ENCODE data around the gene R3HDM1. TPM values are rescaled to one million over a fixed set of nuclear protein-coding genes. Genes with fewer than 3 reads are reported as not detected.

Gene R3HDM1
- total RNA-seq, 1 experiment from 2014 or later, result 52.5 TPM

Other genes with a start within 250 kb of the R3HDM1 start
- gene ZRANB3, start 266 bp upstream of the R3HDM1 start, total RNA-seq (2014; rRNA removed; shearing (Covaris generic)), result 15.6 and 15.9 TPM in 2 replicates
- gene UBXN4, start 210.4 kb downstream of the R3HDM1 start, total RNA-seq (2014; rRNA removed; shearing (Covaris generic)), result 106 and 129 TPM in 2 replicates

Measured in SJCRH30 (cell line).